HG03066 (cell line): ENCODE measurements around the gene PTPRD.

Experiments used
- ATAC-seq: cut with Tn5 transposase; IDR thresholded peaks from one replicate; pipeline ENCODE4 v1.9.1; 2021; ENCODE audit warnings: low read depth; ENCODE audit not compliant: unreplicated experiment

Gene PTPRD

GRCh38 chr9:8860086-8860485, 1752.7 kb downstream of the PTPRD start:
- ATAC-seq: no peak

GRCh38 chr9:8859416-8859815, 1753.4 kb downstream of the PTPRD start:
- no peak for ATAC-seq

GRCh38 chr9:8858596-8859161, 1754.1 kb downstream of the PTPRD start:
- no peak for ATAC-seq

DNA sequence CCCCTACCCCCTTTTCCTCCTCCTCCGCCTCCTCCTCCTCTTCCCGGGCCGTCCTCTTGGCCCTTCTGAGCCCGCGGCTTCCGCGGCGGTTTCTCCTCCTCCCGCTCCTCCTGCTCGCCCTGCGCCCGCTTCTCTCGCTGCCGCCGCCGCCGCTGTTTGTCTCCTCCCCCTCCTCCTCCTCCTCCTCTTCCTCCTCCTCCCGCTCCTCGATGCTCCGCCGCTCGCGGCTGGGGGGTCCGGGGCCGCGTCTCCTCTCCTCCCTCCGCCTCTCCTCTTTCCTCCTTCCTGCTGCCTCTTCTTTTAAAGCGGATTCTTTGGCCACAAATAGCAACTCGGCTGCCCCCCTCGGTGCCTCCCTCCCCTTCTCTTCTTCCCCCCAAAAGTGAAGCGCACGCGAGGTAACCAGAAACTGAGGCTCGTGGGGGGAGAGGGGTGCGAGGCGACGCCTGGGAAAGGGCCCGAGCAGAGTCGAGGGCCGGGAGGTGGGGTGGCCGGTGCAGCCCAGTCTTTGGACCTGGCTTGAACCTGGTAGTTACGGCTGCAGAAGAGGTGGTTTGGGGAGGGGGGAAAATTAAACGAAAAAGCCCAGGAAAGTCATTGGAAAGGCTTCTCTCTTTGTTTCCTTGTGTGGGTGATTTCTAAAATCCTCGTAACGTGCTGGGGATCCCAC, 1754.7 kb downstream of the PTPRD start:
- ATAC-seq: no peak

GRCh38 chr9:8857068-8857925, 1755.5 kb downstream of the PTPRD start:
- ATAC-seq: no peak

GRCh38 chr9:8856396-8857067, 1756.3 kb downstream of the PTPRD start:
- ATAC-seq: no peak

DNA sequence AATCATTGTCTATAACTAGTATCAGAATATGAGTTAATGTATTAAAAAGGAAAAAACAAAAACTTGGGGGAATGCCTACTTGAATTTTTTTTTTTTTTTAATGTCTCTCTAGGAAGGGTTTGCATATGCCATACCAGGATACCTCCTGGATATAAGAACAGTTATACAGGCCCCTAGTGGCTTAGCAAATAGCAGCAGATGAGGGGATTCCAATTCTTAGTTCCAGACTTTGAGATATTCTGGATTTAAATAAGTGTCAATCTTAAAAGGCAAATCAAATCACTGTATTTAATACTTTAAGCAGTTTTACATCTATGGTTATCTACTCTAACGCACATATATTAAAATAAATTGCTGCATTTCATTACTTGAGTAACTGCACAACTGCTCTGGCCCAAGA, 1757.8 kb downstream of the PTPRD start:
- no peak for ATAC-seq

DNA sequence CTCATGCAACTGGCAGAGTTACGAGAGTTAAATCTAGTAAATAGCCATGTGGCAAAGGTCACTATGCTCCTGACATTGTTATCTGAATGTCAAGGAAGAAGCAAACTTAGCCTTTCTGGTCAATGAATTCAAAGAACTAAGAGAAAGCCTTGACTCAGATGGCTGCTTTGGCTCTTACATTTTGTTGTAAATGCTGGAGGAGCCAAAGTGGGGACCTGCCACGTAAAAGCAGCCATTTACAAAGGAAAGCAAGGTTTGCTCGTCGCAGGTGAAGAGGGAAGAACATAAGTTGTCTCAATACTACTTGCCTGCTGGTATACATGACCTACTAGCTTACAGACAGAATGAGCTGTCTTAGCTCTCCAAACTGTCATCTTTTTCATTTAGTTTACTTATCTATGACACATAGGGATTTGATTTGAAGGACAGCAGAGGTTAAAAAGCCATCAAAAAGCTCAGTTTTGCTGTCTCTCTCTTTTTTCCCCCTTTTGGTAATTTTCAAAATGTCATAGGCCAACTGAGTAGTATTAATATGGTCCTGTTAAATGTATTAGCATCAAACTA, 1760.4 kb downstream of the PTPRD start:
- no peak for ATAC-seq

GRCh38 chr9:8850914-8851313, 1761.9 kb downstream of the PTPRD start:
- no peak for ATAC-seq

DNA sequence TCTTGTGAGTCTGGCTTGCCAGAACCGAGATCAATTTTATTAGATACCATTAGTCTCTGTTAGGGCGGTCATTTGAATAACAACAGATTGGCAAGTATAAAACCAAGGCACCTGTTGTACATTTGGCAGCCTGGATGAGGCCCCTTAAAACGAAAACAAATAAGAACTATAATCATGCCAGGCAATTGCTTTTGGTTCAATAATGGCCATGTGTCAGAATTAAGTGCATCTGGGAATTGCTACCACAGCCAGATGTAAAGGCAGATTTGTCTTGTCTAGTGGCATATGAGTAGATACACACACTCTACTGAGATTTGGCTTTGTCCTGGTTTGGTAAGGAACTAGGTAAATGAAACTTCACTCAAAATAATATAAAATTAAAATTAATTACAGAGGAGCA, 1767.0 kb downstream of the PTPRD start:
- no peak for ATAC-seq

- ATAC-seq: no peak
These were observed 1767.4 kb downstream of the PTPRD start for GRCh38 chr9:8845376-8845775.

- no peak for ATAC-seq
These were observed 1768.3 kb downstream of the PTPRD start for GRCh38 chr9:8844549-8844948.

DNA sequence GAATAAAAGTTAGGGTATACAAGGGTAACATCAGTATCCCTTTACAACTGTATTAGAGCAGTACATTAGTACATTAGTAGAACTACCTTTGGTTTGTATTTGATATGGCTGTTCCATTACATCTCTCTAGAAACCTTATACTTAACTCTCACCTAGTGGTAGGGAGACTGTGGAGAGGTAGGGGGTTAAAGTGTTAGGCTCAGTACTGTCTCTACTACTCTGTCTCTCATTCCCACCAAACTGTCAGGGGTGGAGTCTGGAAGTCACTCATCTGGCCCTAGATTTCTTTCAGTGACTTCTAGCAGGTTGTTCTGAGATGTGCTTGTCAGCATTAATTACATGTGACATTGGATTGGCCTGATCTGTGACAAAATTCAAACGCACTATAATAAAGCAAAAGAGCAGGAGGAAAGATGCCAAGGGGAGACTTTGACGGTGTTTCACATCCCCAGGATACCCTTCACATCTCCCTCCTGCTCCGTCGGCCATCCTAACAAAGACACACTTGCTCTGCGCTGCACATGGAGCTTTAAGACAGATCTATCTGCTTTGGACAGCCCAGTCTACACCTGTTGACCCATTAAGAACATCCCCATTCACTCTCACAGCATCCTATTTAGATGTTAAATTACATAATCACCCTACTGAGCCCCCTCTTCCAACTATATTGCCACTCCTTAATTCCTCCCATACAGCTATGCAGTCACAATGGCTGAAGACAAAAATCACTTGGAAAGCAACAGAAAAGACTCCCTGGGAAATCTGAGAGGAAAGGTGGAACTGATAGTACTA, 1770.2 kb downstream of the PTPRD start:
- ATAC-seq: no peak

- ATAC-seq: no peak
These were observed 1774.7 kb downstream of the PTPRD start for GRCh38 chr9:8838136-8838535.

GRCh38 chr9:8835291-8835690, 1777.5 kb downstream of the PTPRD start:
- ATAC-seq: no peak

DNA sequence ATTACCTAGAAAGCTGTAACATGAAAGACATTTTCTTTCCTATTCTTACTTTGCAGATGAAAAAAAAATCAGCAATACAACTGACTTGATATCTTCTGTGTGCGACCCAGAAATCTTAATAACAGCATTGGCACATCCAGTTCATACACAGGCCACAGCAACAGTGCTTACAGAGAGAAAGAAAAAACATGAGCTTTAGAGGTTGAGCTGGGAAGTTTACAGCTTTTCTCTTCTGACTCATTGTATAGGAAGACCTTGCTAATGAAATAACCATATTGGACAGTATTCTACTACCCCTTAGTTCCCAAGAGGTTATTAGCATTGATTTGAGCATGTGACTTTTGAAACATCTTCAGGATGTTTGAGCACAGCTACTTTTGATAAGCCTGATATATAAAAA, 1779.8 kb downstream of the PTPRD start:
- ATAC-seq: no peak

GRCh38 chr9:8832386-8832785, 1780.4 kb downstream of the PTPRD start:
- no peak for ATAC-seq

- ATAC-seq: no peak
These were observed 1781.2 kb downstream of the PTPRD start for GRCh38 chr9:8831568-8831967.

DNA sequence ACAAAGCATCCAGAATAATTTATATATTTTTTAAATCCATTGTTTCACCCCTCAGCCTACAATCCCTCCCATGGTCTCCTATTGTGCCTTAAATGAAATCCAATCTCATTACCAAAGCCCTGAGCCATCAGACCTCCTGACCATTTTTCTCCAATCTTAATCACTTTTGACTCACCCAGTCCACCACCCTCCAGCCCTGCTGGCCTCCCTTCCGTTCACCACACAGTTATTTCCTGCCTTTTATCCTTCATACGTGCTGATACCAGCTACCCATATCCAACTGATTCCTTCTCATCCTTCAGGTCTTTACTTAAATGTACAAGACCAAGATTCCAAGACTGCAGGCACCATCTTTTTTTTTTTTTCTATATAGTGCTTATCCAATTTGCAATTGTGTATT, 1786.5 kb downstream of the PTPRD start:
- ATAC-seq: no peak

- no peak for ATAC-seq
These were observed 1787.1 kb downstream of the PTPRD start for GRCh38 chr9:8825585-8826147.
